ENCODE measurements around the gene CNTFR.

The CNTFR gene

GRCh38 chr9:34522091-34522887 is 67.2 kb downstream of the CNTFR start:
- DNase-seq = no peak

GRCh38 chr9:34521406-34522045 is 68.0 kb downstream of the CNTFR start:
- DNase-seq = no peak

GRCh38 chr9:34520505-34521385 is 68.8 kb downstream of the CNTFR start:
- no peak for DNase-seq

- DNase-seq = no peak
These were observed 69.4 kb downstream of the CNTFR start for GRCh38 chr9:34520096-34520495.

GRCh38 chr9:34519321-34520020 is 70.1 kb downstream of the CNTFR start:
- DNase-seq = no peak

GRCh38 chr9:34518896-34519295 is 70.6 kb downstream of the CNTFR start:
- no peak for DNase-seq

GRCh38 chr9:34518110-34518616 is 71.4 kb downstream of the CNTFR start:
- no peak for DNase-seq

GRCh38 chr9:34517185-34517584 is 72.3 kb downstream of the CNTFR start:
- no peak for DNase-seq

GRCh38 chr9:34515959-34516358 is 73.6 kb downstream of the CNTFR start:
- DNase-seq = no peak

- DNase-seq = no peak
These were observed 74.7 kb downstream of the CNTFR start for GRCh38 chr9:34514816-34515215.

GRCh38 chr9:34514401-34514800 is 75.1 kb downstream of the CNTFR start:
- DNase-seq = no peak

- no peak for DNase-seq
These were observed 75.8 kb downstream of the CNTFR start for GRCh38 chr9:34513567-34514214.

- no peak for DNase-seq
These were observed 77.1 kb downstream of the CNTFR start for GRCh38 chr9:34512131-34513078.

- DNase-seq = no peak
These were observed 78.7 kb downstream of the CNTFR start for GRCh38 chr9:34510497-34511468.

GRCh38 chr9:34508951-34509350 is 80.6 kb downstream of the CNTFR start:
- DNase-seq = no peak

- DNase-seq = no peak
These were observed 81.1 kb downstream of the CNTFR start for GRCh38 chr9:34508463-34508862.

- DNase-seq = no peak
These were observed 81.6 kb downstream of the CNTFR start for GRCh38 chr9:34507966-34508365.

- DNase-seq = no peak
These were observed 82.0 kb downstream of the CNTFR start for GRCh38 chr9:34507556-34507955.

- no peak for DNase-seq
These were observed 82.9 kb downstream of the CNTFR start for GRCh38 chr9:34506623-34507022.
